CD4-positive, alpha-beta T cell treated with Interleukin-17A for 4 hours (primary cell): ENCODE data around the gene CHAD.
"Not testable (repeated sequence)": the region's sequence is repeated elsewhere in the genome, so short reads cannot be mapped to it uniquely, and the experiment has no call there.

ENCODE experiments used
- DNase-seq: peaks from one replicate; pipeline ENCODE4 v3.0.0-alpha.2; 2020; ENCODE audit warnings: mixed read lengths

CHAD gene

GRCh38 chr17:50426814-50427787 is 41.6 kb downstream of the CHAD start:
- DNase-seq = peak; percentile 26

- no peak for DNase-seq
These were observed 42.3 kb downstream of the CHAD start for GRCh38 chr17:50426472-50426782.

- peak; percentile 84 for DNase-seq
These were observed 42.8 kb downstream of the CHAD start, which contains the start of gene ACSF2 for GRCh38 chr17:50425682-50426471. ACSF2 (plus strand) TSS chr17:50426218; CDS start chr17:50426262, 44 bp downstream.

GRCh38 chr17:50424996-50425681 is 43.5 kb downstream of the CHAD start:
- DNase-seq = no peak

- no peak for DNase-seq
These were observed 44.3 kb downstream of the CHAD start for GRCh38 chr17:50424246-50424995.

- DNase-seq = no peak
These were observed 45.0 kb downstream of the CHAD start for GRCh38 chr17:50423553-50424159.

- no peak for DNase-seq
These were observed 45.9 kb downstream of the CHAD start for GRCh38 chr17:50422738-50423137.

GRCh38 chr17:50421308-50422051 is 47.2 kb downstream of the CHAD start:
- peak; percentile 8 for DNase-seq

- DNase-seq = no peak
These were observed 48.1 kb downstream of the CHAD start for GRCh38 chr17:50420419-50421112.

GRCh38 chr17:50419577-50419976 is 49.1 kb downstream of the CHAD start:
- DNase-seq = not testable (repeated sequence)

- DNase-seq = no peak
These were observed 53.9 kb downstream of the CHAD start for GRCh38 chr17:50414808-50415207.
